AML-193 (cell line): Measurements from ENCODE around the gene HLA-E.
"Not testable (repeated sequence)": the region's sequence is repeated elsewhere in the genome, so short reads cannot be mapped to it uniquely, and the experiment has no call there.

ENCODE experiments used
- DNase-seq, 2 experiments: peaks; one replicate each; lab custom pipeline; 2025; lab: John Stamatoyannopoulos, UW

HLA-E gene

GRCh38 chr6:30481211-30481964, 7.9 kb upstream of the HLA-E start:
- DNase-seq = no peak

GRCh38 chr6:30481965-30482644, 7.2 kb upstream of the HLA-E start:
- peak; percentile 75 to 82 for DNase-seq

DNA sequence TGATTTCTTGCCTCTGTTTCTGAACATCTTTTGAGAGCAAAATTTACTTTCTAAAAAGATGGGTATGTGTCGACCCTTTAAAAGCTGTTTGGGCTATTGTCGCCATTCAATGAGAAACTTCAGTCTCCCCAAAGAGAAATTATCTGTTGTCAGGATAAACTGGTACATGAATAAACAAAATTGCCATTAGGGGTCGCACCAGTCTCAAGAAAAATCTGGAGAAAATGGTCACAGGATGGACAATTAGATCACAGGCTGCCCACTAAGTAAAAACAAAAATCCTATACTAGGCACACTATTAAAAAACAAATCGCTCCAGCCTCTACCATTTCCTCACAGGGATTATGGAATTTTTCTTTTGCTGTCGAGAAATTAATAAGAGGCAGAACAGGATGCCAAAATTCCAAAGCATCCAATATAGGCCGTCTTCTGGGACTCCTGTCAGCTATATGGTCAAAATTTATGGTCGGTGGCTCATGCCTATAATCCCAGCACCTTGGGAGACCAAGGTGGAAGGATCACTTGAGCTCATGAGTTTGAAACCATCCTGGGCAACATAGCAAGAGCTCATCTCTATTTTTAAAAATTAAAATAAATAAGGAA, 5.5 kb upstream of the HLA-E start:
- peak; percentile 84 to 85 for DNase-seq

GRCh38 chr6:30485236-30485635, 4.1 kb upstream of the HLA-E start:
- no peak for DNase-seq

- no peak for DNase-seq
These were observed 1.4 kb upstream of the HLA-E start for GRCh38 chr6:30487926-30488325.

- DNase-seq = not testable (repeated sequence)
These were observed 620 bp upstream of the HLA-E start for GRCh38 chr6:30488697-30489080.

GRCh38 chr6:30490026-30490876, 942 bp downstream of the HLA-E start:
- DNase-seq = peak; percentile 71 to 74

GRCh38 chr6:30491291-30491953, 2.1 kb downstream of the HLA-E start:
- DNase-seq = not testable (repeated sequence)

- no peak for DNase-seq
These were observed 3.0 kb downstream of the HLA-E start for GRCh38 chr6:30491991-30492952.

GRCh38 chr6:30493643-30494250, 4.4 kb downstream of the HLA-E start:
- no peak for DNase-seq

DNA sequence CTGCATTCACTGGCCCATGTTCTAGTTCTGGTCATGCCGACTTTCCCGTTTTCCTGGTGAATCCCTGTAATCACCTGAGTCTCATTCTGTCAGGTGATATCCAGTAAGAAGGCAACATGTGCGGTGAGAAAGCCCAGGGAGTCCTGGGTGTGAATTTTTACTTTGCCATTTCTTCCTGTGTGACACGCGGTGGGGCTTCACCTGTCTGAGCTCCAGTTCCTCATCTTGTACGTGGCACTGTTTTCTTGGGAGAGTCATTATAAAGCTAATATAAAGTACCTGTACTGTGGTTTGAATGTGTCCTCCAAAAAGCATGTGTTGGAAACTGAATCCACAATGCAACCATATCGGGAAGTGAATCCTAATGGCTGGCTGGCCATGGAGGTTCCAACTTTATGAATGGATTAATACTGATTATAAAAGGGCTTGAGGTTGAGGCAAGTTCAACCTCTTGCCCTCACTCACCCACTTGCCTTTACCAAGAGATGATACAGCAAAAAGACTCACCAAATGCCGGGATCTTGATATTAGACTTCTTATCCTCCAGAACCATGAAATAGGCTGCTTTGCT, 5.1 kb downstream of the HLA-E start:
- no peak for DNase-seq

DNA sequence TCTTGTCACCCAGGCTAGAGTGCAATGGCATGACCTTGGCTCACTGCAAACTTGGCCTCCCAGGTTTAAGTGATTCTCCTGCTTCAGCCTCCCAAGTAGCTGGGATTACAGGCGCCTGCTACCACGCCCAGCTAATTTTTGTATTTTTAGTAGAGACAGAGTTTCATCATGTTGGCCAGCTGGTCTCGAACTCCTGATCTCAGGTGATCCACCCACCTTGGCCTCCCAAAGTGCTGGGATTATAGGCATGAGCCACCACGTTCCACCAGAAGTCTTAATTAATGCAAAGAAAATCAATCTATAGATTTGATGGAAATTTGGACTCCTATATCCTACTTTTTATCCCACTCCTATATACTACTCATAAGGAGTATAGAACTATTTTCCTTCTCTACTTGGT, 5.8 kb downstream of the HLA-E start:
- not testable (repeated sequence) for DNase-seq

GRCh38 chr6:30495993-30496392, 6.7 kb downstream of the HLA-E start:
- no peak for DNase-seq

GRCh38 chr6:30497261-30497599, 7.9 kb downstream of the HLA-E start:
- not testable (repeated sequence) for DNase-seq

DNA sequence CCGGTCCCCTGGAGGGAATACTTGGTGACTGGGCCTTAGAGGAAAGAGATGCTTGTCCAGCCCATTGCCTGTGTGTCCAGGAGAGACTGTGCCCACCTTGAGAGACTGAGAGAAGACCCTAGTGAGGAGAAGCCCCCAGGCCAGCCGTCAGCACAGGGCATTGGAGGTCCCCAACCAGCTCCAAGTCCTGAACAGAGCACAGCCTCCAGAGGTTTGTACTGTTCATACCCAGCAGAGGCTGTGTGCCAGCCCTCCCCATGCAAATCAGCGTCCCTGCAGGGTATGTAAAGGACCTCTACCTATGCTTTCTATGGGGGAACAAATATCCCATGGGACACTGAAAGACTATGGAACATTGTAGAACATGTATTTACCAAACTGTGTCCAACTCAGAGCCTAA, 8.4 kb downstream of the HLA-E start:
- DNase-seq = no peak

- not testable (repeated sequence) for DNase-seq
These were observed 9.4 kb downstream of the HLA-E start for GRCh38 chr6:30498705-30499104.

DNA sequence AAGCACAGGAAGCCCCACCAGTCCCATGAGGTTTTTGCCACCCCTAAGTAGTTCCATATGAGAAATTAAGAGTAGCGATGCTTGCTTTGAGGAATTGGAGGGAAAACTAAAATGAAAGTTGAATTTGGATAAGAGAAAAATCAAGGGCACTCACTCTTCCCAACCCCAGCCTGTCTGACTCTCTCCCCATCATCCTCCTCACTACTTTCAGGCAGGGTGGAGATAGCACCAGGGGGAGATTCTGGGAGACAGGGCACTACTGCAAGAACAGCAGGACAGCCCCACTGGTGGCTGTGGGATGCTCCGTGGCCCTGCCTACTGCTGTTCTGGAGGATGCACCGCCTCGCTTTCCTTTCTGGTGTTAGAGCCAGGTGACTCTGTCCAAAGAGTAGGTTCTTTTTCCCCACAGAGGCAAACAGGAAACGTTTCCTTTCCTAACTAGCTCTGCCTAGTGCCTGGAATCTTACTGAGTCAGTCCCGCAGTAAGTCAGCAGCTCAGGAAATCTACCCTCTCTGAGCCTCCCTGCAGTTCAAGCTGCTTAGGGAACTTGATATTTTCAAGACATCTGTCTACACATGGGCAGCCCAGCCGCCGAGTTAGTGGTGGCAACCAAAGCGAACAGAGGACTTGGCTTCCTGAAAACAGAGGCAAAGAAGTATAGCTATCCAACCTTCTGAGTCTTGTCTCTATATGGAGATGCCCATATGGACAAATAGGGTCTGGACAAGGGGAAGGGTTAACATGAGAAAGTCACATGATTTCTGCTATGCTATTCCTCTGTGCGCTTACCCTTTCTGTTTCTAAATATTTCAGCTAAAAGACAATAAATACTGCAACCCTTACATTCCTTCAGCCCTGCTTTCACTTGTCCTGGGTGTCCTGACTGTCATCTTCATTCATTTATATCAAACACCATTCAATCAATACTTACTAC, 11.4 kb downstream of the HLA-E start:
- no peak for DNase-seq
